ENCODE data around the gene SBF2.
"Not testable (repeated sequence)": the region's sequence is repeated elsewhere in the genome, so short reads cannot be mapped to it uniquely, and the experiment has no call there.

Gene SBF2

GRCh38 chr11:10096987-10097386, 197.0 kb downstream of the SBF2 start:
- Mint-ChIP-seq H3K36me3 (no peaks in the 10 kb centered on the region), H3K4me1 (peaks cover under 1% of the 10 kb centered on the region), H3K4me3 (no peak overlapping the region), H3K27ac (no peak overlapping the region), H3K27me3 (no peaks in the 10 kb centered on the region), H3K9me3 (peaks cover 14% of the 10 kb centered on the region)
- no peak for DNase-seq
- CTCF ChIA-PET: no interaction called here

- no peak for DNase-seq
- peaks cover 11% of the 10 kb centered on the region for H3K9me3 Mint-ChIP-seq
- no peaks in the 10 kb centered on the region for H3K27me3 Mint-ChIP-seq
- peaks cover 7% of the 10 kb centered on the region for H3K4me1 Mint-ChIP-seq
- H3K4me3 Mint-ChIP-seq: no peak overlapping the region
- H3K27ac Mint-ChIP-seq: no peak overlapping the region
- H3K36me3 Mint-ChIP-seq: no peaks in the 10 kb centered on the region
- CTCF ChIA-PET: no interaction called here
Measured at GRCh38 chr11:10095412-10096208, 198.4 kb downstream of the SBF2 start.

DNA sequence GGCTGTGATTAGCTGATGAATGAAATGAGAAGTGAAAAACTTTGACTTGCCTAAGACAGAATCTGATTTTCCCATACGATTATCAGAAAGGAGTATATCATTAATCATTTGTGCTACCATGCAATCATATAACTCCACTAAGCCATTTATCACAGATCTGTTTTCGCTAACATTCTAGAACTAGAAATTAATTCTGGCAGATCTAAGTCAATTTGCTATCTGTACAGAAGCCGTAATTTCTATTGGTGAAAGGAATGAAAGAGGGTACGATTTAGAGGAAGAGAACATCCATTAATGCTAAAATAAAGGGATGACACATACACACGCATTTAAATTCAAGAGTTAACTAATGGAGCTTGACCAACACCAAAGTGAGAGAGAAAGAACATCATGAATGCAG, 201.6 kb downstream of the SBF2 start:
- Mint-ChIP-seq H3K36me3 (no peaks in the 10 kb centered on the region), H3K27me3 (no peaks in the 10 kb centered on the region), H3K4me1 (peaks cover 7% of the 10 kb centered on the region), H3K9me3 (no peaks in the 10 kb centered on the region), H3K4me3 (no peak overlapping the region), H3K27ac (no peak overlapping the region)
- CTCF ChIA-PET: interaction anchor here (3.7 kb wide), 1 partner anchor 15 kb away, joined by 13 read pairs; no protein-coding TSS in a partner anchor
- no peak for DNase-seq

GRCh38 chr11:10091314-10092045, 202.5 kb downstream of the SBF2 start:
- CTCF ChIA-PET: interaction anchor here (3.7 kb wide), 1 partner anchor 14 kb away, joined by 13 read pairs; no protein-coding TSS in a partner anchor
- H3K27me3 Mint-ChIP-seq: no peaks in the 10 kb centered on the region
- no peak for DNase-seq
- no peak overlapping the region for H3K27ac Mint-ChIP-seq
- no peaks in the 10 kb centered on the region for H3K36me3 Mint-ChIP-seq
- peaks cover 7% of the 10 kb centered on the region for H3K4me1 Mint-ChIP-seq
- H3K9me3 Mint-ChIP-seq: no peaks in the 10 kb centered on the region
- no peak overlapping the region for H3K4me3 Mint-ChIP-seq

- not testable (repeated sequence) for H3K9me3 Mint-ChIP-seq, H3K4me3 Mint-ChIP-seq, H3K4me1 Mint-ChIP-seq, H3K27ac Mint-ChIP-seq, DNase-seq, H3K36me3 Mint-ChIP-seq, H3K27me3 Mint-ChIP-seq
- CTCF ChIA-PET: interaction anchor here (0.8 kb wide), 1 partner anchor 11 kb away, joined by 3 read pairs; no protein-coding TSS in a partner anchor
Measured at GRCh38 chr11:10087923-10088225, 206.1 kb downstream of the SBF2 start.

DNA sequence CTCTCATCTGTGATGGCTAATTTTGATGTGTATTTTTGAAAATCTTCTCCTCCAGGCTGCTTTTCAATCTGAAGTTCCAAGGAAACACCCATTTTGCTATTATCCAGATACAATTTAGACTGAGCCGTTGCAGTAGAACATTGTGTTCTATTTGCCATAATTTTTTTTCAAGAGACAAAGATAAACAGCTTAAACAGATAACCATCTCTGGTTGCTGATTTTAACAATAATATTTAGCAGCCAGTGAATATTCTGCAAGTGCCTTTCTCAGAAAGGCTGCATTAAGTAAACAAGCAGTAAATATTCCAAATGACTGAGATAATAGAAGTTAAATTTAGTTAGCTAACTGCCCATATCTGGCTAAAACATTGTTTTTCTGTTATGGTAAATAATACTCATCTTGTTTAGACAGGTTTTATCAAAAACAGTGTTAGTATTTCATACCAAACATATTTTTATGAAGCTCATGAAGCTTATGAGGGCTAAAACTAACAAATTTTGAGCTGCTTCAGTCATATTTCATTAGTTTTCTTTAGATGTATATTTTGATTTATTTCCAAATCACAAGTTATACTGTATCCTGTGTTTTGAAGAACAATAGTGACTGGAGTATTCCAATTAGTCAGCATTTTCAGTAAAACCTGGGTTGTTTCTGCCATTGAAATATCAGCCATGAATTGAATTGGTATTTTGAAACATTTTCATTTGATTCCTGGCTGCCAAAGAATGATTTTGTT, 206.7 kb downstream of the SBF2 start:
- Mint-ChIP-seq H3K36me3 (no peaks in the 10 kb centered on the region), H3K27ac (no peak overlapping the region), H3K4me1 (peaks cover 7% of the 10 kb centered on the region), H3K9me3 (no peaks in the 10 kb centered on the region), H3K27me3 (no peaks in the 10 kb centered on the region), H3K4me3 (no peak overlapping the region)
- CTCF ChIA-PET: interaction anchor here (0.8 kb wide), 1 partner anchor 10 kb away, joined by 3 read pairs; no protein-coding TSS in a partner anchor
- no peak for DNase-seq

GRCh38 chr11:10080138-10080537, 213.9 kb downstream of the SBF2 start:
- Mint-ChIP-seq H3K4me1 (no peaks in the 10 kb centered on the region), H3K9me3 (peaks cover 9% of the 10 kb centered on the region), H3K36me3 (peaks cover 2% of the 10 kb centered on the region), H3K27ac (no peak overlapping the region), H3K27me3 (no peaks in the 10 kb centered on the region), H3K4me3 (no peak overlapping the region)
- CTCF ChIA-PET: no interaction called here
- no peak for DNase-seq

GRCh38 chr11:10076458-10077141, 217.4 kb downstream of the SBF2 start:
- peaks cover 9% of the 10 kb centered on the region for H3K9me3 Mint-ChIP-seq
- H3K4me3 Mint-ChIP-seq: no peak overlapping the region
- H3K4me1 Mint-ChIP-seq: no peaks in the 10 kb centered on the region
- CTCF ChIA-PET: interaction anchor here (0.6 to 2.1 kb wide), 17 partner anchors 8 to 322 kb away, joined by 3 to 13 read pairs (median 3); no protein-coding TSS in a partner anchor
- H3K27ac Mint-ChIP-seq: no peak overlapping the region
- no peaks in the 10 kb centered on the region for H3K27me3 Mint-ChIP-seq
- peak; percentile 51 for DNase-seq
- H3K36me3 Mint-ChIP-seq: peaks cover 2% of the 10 kb centered on the region

DNA sequence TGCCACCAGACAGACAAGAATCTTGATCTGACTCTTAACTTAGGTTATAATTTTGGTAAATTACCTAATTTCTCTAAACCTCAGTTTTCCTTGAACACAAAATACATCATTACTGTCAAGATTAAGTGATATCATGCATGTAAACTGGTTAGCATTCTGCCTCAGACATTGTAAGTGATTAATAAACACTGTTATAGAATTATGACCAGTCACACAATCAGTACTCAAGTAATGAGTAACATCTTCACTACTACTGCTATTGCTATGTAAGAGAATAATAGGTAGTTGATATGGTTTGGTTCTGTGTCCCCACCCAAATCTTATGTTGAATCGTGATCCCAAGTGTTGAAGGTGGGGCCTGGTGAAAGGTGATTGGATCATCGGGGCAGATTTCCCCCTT, 218.9 kb downstream of the SBF2 start:
- DNase-seq: no peak

GRCh38 chr11:10072841-10073240, 221.2 kb downstream of the SBF2 start:
- Mint-ChIP-seq H3K27ac (no peak overlapping the region), H3K4me3 (no peak overlapping the region), H3K9me3 (peaks cover under 1% of the 10 kb centered on the region), H3K36me3 (no peaks in the 10 kb centered on the region), H3K4me1 (no peaks in the 10 kb centered on the region), H3K27me3 (no peaks in the 10 kb centered on the region)
- CTCF ChIA-PET: interaction anchor here (0.7 kb wide), 1 partner anchor 35 kb away, joined by 4 read pairs; no protein-coding TSS in a partner anchor
- no peak for DNase-seq

More for the DNA sequence above, 218.9 kb downstream of the SBF2 start:
- Mint-ChIP-seq H3K27ac (no peak overlapping the region), H3K9me3 (peaks cover 8% of the 10 kb centered on the region), H3K4me1 (no peaks in the 10 kb centered on the region), H3K36me3 (peaks cover 2% of the 10 kb centered on the region), H3K4me3 (no peak overlapping the region), H3K27me3 (no peaks in the 10 kb centered on the region)
- CTCF ChIA-PET: no interaction called here

DNA sequence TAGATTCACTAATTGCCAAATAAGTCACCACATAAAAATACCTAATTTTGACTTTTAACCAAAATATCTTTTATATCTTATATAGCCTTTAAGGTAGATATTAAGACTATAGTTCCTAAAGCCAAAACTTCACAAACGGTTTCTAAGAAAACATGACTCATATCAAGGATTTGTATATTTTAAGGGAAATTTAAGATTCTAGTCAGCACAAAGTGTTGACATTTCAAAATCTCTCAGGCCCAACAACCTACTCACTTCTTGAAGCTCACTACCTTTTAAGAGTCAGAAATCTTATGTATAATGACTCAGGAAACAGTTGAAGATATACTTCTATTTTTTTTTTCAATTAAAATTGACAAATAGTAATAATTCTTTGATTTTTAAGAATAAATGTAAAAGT, 221.9 kb downstream of the SBF2 start:
- Mint-ChIP-seq H3K27me3 (no peaks in the 10 kb centered on the region), H3K4me3 (no peak overlapping the region), H3K4me1 (no peaks in the 10 kb centered on the region), H3K9me3 (no peaks in the 10 kb centered on the region), H3K27ac (no peak overlapping the region), H3K36me3 (no peaks in the 10 kb centered on the region)
- DNase-seq: no peak
- CTCF ChIA-PET: no interaction called here

DNA sequence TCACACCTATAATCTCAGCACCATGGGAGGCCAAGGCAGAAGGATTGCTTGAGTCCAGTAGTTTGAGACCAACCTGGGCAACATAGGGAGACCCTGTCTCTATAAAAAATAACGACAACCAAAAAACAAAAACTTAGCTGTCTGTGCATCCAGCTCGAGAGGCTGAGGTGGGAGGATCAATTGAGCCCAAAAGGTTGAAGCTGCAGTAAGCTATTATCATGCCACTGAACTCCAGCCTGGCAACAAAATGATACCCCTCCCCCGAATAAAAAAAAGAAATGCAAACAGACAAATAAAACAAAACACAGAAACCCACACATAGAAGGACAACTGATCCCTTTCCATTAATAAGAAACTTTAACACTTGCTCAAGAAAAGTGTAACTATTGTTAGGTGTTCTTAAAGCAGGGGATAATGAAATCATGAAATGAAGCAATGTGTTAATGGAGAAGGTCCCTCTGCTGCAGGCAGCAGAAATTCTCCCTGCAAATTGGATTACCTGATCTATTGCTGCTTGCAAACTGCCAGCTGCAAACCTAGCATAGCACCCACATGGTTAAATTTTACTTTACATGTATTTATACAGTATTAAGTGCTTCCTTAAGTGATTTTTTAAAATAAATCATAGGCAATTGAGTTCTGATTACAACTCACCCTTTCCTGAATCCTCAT, 226.3 kb downstream of the SBF2 start:
- no peaks in the 10 kb centered on the region for H3K36me3 Mint-ChIP-seq
- H3K4me3 Mint-ChIP-seq: no peak overlapping the region
- H3K9me3 Mint-ChIP-seq: peaks cover 1% of the 10 kb centered on the region
- H3K27ac Mint-ChIP-seq: no peak overlapping the region
- H3K4me1 Mint-ChIP-seq: no peaks in the 10 kb centered on the region
- no peaks in the 10 kb centered on the region for H3K27me3 Mint-ChIP-seq
- no peak for DNase-seq
- CTCF ChIA-PET: interaction anchor here (1.3 kb wide), 1 partner anchor 9 kb away, joined by 7 read pairs; no protein-coding TSS in a partner anchor

DNA sequence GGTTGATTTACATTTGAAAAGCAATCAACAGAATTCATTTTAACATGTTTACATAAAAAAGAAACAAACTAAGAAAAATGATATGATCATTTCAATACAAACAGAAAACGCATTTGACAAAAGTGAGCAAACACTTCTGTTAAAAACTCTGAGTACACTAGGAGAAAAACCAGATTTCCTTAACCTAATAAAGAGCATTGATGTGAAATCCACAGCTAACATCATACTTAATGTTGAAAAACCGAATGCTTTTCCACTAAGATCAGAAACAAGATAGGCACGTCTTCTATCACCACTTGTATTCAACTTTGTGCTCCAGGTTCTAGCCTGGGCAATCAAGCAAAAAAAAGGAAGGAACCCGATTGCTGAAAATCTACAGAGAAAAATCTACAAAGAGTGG, 227.6 kb downstream of the SBF2 start:
- no peak overlapping the region for H3K27ac Mint-ChIP-seq
- no peak overlapping the region for H3K4me3 Mint-ChIP-seq
- DNase-seq: no peak
- H3K27me3 Mint-ChIP-seq: no peaks in the 10 kb centered on the region
- H3K4me1 Mint-ChIP-seq: no peaks in the 10 kb centered on the region
- H3K9me3 Mint-ChIP-seq: peaks cover 5% of the 10 kb centered on the region
- CTCF ChIA-PET: interaction anchor here (2.3 kb wide), 1 partner anchor 10 kb away, joined by 6 read pairs; no protein-coding TSS in a partner anchor
- H3K36me3 Mint-ChIP-seq: no peaks in the 10 kb centered on the region

Measured in activated naive CD4-positive, alpha-beta T cell treated with anti-CD3 and anti-CD28 coated beads, Interleukin-2, amount 10 ng/mL, durations not matched to agents 7 days and 5 days (primary cell).